BE2C (cell line): ENCODE measurements around the gene TRDN.
"Not testable (repeated sequence)": the region's sequence is repeated elsewhere in the genome, so short reads cannot be mapped to it uniquely, and the experiment has no call there.

Experiments
- DNase-seq: peaks from one replicate; pipeline ENCODE4 v3.0.0-alpha.2; 2020
- H3K27me3 ChIP-seq: fragments of 250-450 bp; sonication (Bioruptor Pico); 2 replicates; pipeline ENCODE4 v1.5.1; 2020; ENCODE audit warnings: mild to moderate bottlenecking
- H3K36me3 ChIP-seq: fragments of 250-450 bp; sonication (Bioruptor Pico); 2 replicates; pipeline ENCODE4 v1.5.1; 2020; ENCODE audit warnings: mild to moderate bottlenecking
- H3K4me1 ChIP-seq: fragments of 250-450 bp; sonication (Bioruptor Pico); 2 replicates; pipeline ENCODE4 v1.5.1; 2020
- H3K4me3 ChIP-seq: 2 replicates; pipeline ENCODE4 v1.5.1; 2011; ENCODE audit warnings: low read depth, low read length
- H3K9me3 ChIP-seq: fragments of 250-450 bp; sonication (Bioruptor Pico); 2 replicates; pipeline ENCODE4 v1.5.1; 2020
- CTCF ChIP-seq: IDR thresholded peaks from 2 replicates; pipeline ENCODE4 v1.5.1; 2012; ENCODE audit warnings: mild to moderate bottlenecking, low read depth, low read length

TRDN gene

GRCh38 chr6:123507582-123507981 is 129.2 kb downstream of the TRDN start:
- no peaks in the 10 kb centered on the region for H3K9me3 ChIP-seq

GRCh38 chr6:123503619-123504018 is 133.1 kb downstream of the TRDN start:
- Histone ChIP-seq H3K27me3 (no peaks in the 10 kb centered on the region), H3K4me3 (no peak overlapping the region), H3K9me3 (no peaks in the 10 kb centered on the region), H3K4me1 (no peaks in the 10 kb centered on the region), H3K36me3 (no peaks in the 10 kb centered on the region)
- DNase-seq = no peak
- TF ChIP-seq CTCF = no peak

More at GRCh38 chr6:123507582-123507981, 129.2 kb downstream of the TRDN start:
- H3K4me1 ChIP-seq = no peaks in the 10 kb centered on the region
- TF ChIP-seq CTCF = no peak
- no peak for DNase-seq
- H3K27me3 ChIP-seq = no peaks in the 10 kb centered on the region
- no peak overlapping the region for H3K4me3 ChIP-seq
- H3K36me3 ChIP-seq = no peaks in the 10 kb centered on the region

- no peak for TF ChIP-seq CTCF
- no peaks in the 10 kb centered on the region for H3K4me1 ChIP-seq
- H3K27me3 ChIP-seq = no peaks in the 10 kb centered on the region
- H3K36me3 ChIP-seq = no peaks in the 10 kb centered on the region
- no peak for DNase-seq
- no peak overlapping the region for H3K4me3 ChIP-seq
- no peaks in the 10 kb centered on the region for H3K9me3 ChIP-seq
These were observed 139.7 kb downstream of the TRDN start for GRCh38 chr6:123497025-123497424.

GRCh38 chr6:123489589-123489988 is 147.2 kb downstream of the TRDN start:
- Histone ChIP-seq H3K4me3 (no peak overlapping the region), H3K4me1 (no peaks in the 10 kb centered on the region), H3K36me3 (no peaks in the 10 kb centered on the region), H3K9me3 (no peaks in the 10 kb centered on the region), H3K27me3 (no peaks in the 10 kb centered on the region)
- no peak for DNase-seq
- TF ChIP-seq CTCF = no peak

- H3K9me3 ChIP-seq = no peaks in the 10 kb centered on the region
- no peaks in the 10 kb centered on the region for H3K36me3 ChIP-seq
- H3K4me3 ChIP-seq = no peak overlapping the region
- no peak for TF ChIP-seq CTCF
- no peaks in the 10 kb centered on the region for H3K27me3 ChIP-seq
- H3K4me1 ChIP-seq = no peaks in the 10 kb centered on the region
- no peak for DNase-seq
These were observed 155.8 kb downstream of the TRDN start for GRCh38 chr6:123480986-123481385.

GRCh38 chr6:123472025-123472702 is 164.6 kb downstream of the TRDN start:
- not testable (repeated sequence) for H3K27me3 ChIP-seq, H3K36me3 ChIP-seq, H3K9me3 ChIP-seq, H3K4me3 ChIP-seq, H3K4me1 ChIP-seq, DNase-seq
